Astrocyte (in vitro differentiated cells and primary cell): ENCODE data around the gene SLC17A1. TPM values are rescaled to one million over a fixed set of nuclear protein-coding genes. Genes with fewer than 3 reads are reported as not detected.

Experiments used
- DNase-seq: peaks from one replicate; pipeline ENCODE4 v3.0.0-alpha.2; 2010; ENCODE audit warnings: low read depth
- FAIRE-seq: peaks from 2 replicates; lab custom pipeline; 2011; peaks lifted over from hg19 to GRCh38; lab: Jason Lieb, UNC
- H2AFZ ChIP-seq: 2 replicates; pipeline ENCODE4 v1.6.0; 2012; ENCODE audit warnings: low read depth, low read length, inconsistent platforms
- H3K27ac ChIP-seq: 2 replicates; pipeline ENCODE4 v1.5.1; 2011; ENCODE audit warnings: low read depth, low read length, inconsistent platforms
- H3K27me3 ChIP-seq: 2 replicates; pipeline ENCODE4 v1.6.0; 2011; ENCODE audit warnings: low read length, inconsistent platforms; ENCODE audit not compliant: insufficient read depth
- H3K36me3 ChIP-seq: 2 replicates; pipeline ENCODE4 v1.5.1; 2011; ENCODE audit warnings: low read length, inconsistent platforms; ENCODE audit not compliant: insufficient read depth
- H3K4me1 ChIP-seq: 2 replicates; pipeline ENCODE4 v1.5.1; 2011; ENCODE audit warnings: low read length, inconsistent platforms; ENCODE audit not compliant: insufficient read depth
- H3K4me2 ChIP-seq: 2 replicates; pipeline ENCODE4 v1.6.0; 2012; ENCODE audit warnings: low read length, inconsistent platforms
- H3K4me3 ChIP-seq: 2 replicates; pipeline ENCODE4 v1.5.1; 2011; ENCODE audit warnings: low read depth, mild to moderate bottlenecking, low read length, inconsistent platforms; ENCODE audit not compliant: insufficient read depth
- H3K79me2 ChIP-seq: 2 replicates; pipeline ENCODE4 v1.6.0; 2012; ENCODE audit warnings: mild to moderate bottlenecking, low read length, inconsistent platforms; ENCODE audit not compliant: insufficient read depth
- H3K9ac ChIP-seq: 2 replicates; pipeline ENCODE4 v1.6.0; 2012; ENCODE audit warnings: mild to moderate bottlenecking, low read length, inconsistent platforms
- H3K9me3 ChIP-seq: 2 replicates; pipeline ENCODE4 v1.5.1; 2012; ENCODE audit warnings: low read depth, mild to moderate bottlenecking, low read length, inconsistent platforms; ENCODE audit not compliant: insufficient read depth
- H4K20me1 ChIP-seq: 2 replicates; pipeline ENCODE4 v1.6.0; 2012; ENCODE audit warnings: low read length, inconsistent platforms; ENCODE audit not compliant: insufficient read depth
- H3K27ac Mint-ChIP-seq: one replicate; pipeline ENCODE4 v1.8.0; 2021; ENCODE audit warnings: mild to moderate bottlenecking, mixed read lengths; ENCODE audit not compliant: unreplicated experiment
- H3K27me3 Mint-ChIP-seq: one replicate; pipeline ENCODE4 v1.8.0; 2021; ENCODE audit warnings: low read depth, mixed read lengths; ENCODE audit not compliant: unreplicated experiment
- H3K36me3 Mint-ChIP-seq: one replicate; pipeline ENCODE4 v1.8.0; 2021; ENCODE audit warnings: low read depth, mixed read lengths; ENCODE audit not compliant: unreplicated experiment
- H3K4me1 Mint-ChIP-seq: one replicate; pipeline ENCODE4 v1.8.0; 2021; ENCODE audit warnings: low read depth, mixed read lengths; ENCODE audit not compliant: unreplicated experiment
- H3K4me3 Mint-ChIP-seq: one replicate; pipeline ENCODE4 v1.8.0; 2021; ENCODE audit warnings: mild to moderate bottlenecking, moderate library complexity, mixed read lengths; ENCODE audit not compliant: unreplicated experiment
- H3K9me3 Mint-ChIP-seq: one replicate; pipeline ENCODE4 v1.8.0; 2021; ENCODE audit warnings: mild to moderate bottlenecking, mixed read lengths; ENCODE audit not compliant: unreplicated experiment
- EZH2 ChIP-seq: IDR thresholded peaks from 2 replicates; pipeline ENCODE4 v1.6.1; 2012; ENCODE audit warnings: mild to moderate bottlenecking, low read length, inconsistent platforms; ENCODE audit not compliant: insufficient read depth
- total RNA-seq: library from RNA; stranded (reverse); gene quantifications from 2 replicates; pipeline ENCODE4 v1.2.1, GENCODE V29; 2021
- TF ChIP-seq, protein P1 (sequence below): IDR thresholded peaks from 2 replicates; pipeline ENCODE4 v1.5.1; 2011; ENCODE audit warnings: low read depth, mild to moderate bottlenecking, inconsistent platforms, low read length, moderate library complexity; ENCODE audit not compliant: insufficient read depth

SLC17A1 gene
- total RNA-seq, 1 donor from 2014 or later, result not detected

- no peak overlapping the region for H3K4me3 Mint-ChIP-seq
- no peak for DNase-seq
- Histone ChIP-seq H3K4me2 (no peak overlapping the region), H3K27me3 (no peaks in the 10 kb centered on the region), H3K27ac (no peak overlapping the region), H3K4me1 (no peaks in the 10 kb centered on the region), H3K79me2 (no peaks in the 10 kb centered on the region), H3K4me3 (no peak overlapping the region), H3K36me3 (no peaks in the 10 kb centered on the region), H3K9me3 (no peaks in the 10 kb centered on the region), H2AFZ (no peak overlapping the region), H4K20me1 (no peaks in the 10 kb centered on the region), H3K9ac (no peak overlapping the region)
- no peaks in the 10 kb centered on the region for H3K36me3 Mint-ChIP-seq
- no peak overlapping the region for H3K27ac Mint-ChIP-seq
- no peaks in the 10 kb centered on the region for H3K4me1 Mint-ChIP-seq
- FAIRE-seq, result no peak
- no peak for TF ChIP-seq EZH2
- TF ChIP-seq, protein P1, sequence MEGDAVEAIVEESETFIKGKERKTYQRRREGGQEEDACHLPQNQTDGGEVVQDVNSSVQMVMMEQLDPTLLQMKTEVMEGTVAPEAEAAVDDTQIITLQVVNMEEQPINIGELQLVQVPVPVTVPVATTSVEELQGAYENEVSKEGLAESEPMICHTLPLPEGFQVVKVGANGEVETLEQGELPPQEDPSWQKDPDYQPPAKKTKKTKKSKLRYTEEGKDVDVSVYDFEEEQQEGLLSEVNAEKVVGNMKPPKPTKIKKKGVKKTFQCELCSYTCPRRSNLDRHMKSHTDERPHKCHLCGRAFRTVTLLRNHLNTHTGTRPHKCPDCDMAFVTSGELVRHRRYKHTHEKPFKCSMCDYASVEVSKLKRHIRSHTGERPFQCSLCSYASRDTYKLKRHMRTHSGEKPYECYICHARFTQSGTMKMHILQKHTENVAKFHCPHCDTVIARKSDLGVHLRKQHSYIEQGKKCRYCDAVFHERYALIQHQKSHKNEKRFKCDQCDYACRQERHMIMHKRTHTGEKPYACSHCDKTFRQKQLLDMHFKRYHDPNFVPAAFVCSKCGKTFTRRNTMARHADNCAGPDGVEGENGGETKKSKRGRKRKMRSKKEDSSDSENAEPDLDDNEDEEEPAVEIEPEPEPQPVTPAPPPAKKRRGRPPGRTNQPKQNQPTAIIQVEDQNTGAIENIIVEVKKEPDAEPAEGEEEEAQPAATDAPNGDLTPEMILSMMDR, result no peak
- peaks cover 2% of the 10 kb centered on the region for H3K27me3 Mint-ChIP-seq
- no peaks in the 10 kb centered on the region for H3K9me3 Mint-ChIP-seq
These were observed 818 bp upstream of the SLC17A1 start for GRCh38 chr6:25832670-25833069.

DNA sequence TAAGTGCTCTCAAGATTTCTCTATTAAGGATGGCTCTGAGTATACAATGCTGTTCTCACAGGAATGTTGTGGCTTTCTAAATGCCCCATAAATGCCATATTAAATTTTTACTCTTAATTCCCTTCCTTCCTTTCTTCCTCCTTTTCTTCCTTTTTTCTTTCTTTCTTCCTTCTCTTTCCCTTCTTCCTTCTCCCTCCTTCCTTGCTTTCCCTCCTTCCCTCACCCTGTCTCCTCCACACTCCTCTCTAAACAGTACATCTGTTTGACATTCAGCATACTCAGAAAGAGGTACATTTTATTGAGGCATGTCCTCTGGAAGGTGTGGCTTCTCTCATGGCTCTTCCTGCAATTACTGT lies 433 bp upstream of the SLC17A1 start:
- no peak overlapping the region for H3K27ac ChIP-seq
- Mint-ChIP-seq H3K27ac (no peak overlapping the region), H3K4me3 (no peak overlapping the region), H3K36me3 (no peaks in the 10 kb centered on the region), H3K4me1 (no peaks in the 10 kb centered on the region), H3K27me3 (peaks cover 2% of the 10 kb centered on the region), H3K9me3 (no peaks in the 10 kb centered on the region)
- no peak overlapping the region for H3K9ac ChIP-seq
- no peaks in the 10 kb centered on the region for H4K20me1 ChIP-seq
- no peaks in the 10 kb centered on the region for H3K36me3 ChIP-seq
- no peak overlapping the region for H3K4me2 ChIP-seq
- H3K4me3 ChIP-seq, result no peak overlapping the region
- no peak for FAIRE-seq
- H3K27me3 ChIP-seq, result no peaks in the 10 kb centered on the region
- H2AFZ ChIP-seq, result no peak overlapping the region
- DNase-seq, result no peak
- no peaks in the 10 kb centered on the region for H3K79me2 ChIP-seq
- H3K4me1 ChIP-seq, result no peaks in the 10 kb centered on the region
- H3K9me3 ChIP-seq, result no peaks in the 10 kb centered on the region
- TF ChIP-seq, protein P1, result no peak
- no peak for TF ChIP-seq EZH2

DNA sequence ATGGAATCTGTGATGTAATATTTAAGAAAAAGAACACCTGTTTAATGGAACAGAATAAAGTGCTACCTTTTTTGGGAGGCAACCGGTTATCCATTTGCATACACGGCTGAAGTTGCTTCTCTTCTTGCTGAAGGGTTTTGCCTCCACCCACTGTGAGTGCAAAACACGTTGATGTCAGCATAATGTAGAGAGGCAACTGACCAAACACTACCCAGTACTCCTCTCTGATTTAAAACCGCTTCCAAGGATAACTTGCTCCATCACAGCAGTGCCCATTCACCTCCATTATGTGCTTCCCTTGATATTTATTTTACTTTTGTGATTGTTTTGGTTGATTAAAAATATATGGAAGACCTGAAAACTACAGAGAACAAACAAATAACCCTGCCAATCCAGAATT lies 1.4 kb downstream of the SLC17A1 start:
- no peaks in the 10 kb centered on the region for H3K27me3 ChIP-seq
- no peak for TF ChIP-seq EZH2
- TF ChIP-seq, protein P1, result no peak

More for the DNA sequence above, 1.4 kb downstream of the SLC17A1 start:
- no peak overlapping the region for H3K9ac ChIP-seq
- H3K4me2 ChIP-seq, result no peak overlapping the region
- FAIRE-seq, result no peak
- no peak overlapping the region for H3K27ac ChIP-seq
- no peaks in the 10 kb centered on the region for H3K36me3 Mint-ChIP-seq
- H3K79me2 ChIP-seq, result no peaks in the 10 kb centered on the region
- H3K27me3 Mint-ChIP-seq, result peaks cover 2% of the 10 kb centered on the region
- DNase-seq, result no peak
- no peak overlapping the region for H2AFZ ChIP-seq
- no peak overlapping the region for H3K27ac Mint-ChIP-seq
- no peaks in the 10 kb centered on the region for H3K9me3 ChIP-seq
- no peaks in the 10 kb centered on the region for H3K36me3 ChIP-seq
- H3K4me3 Mint-ChIP-seq, result no peak overlapping the region
- no peaks in the 10 kb centered on the region for H3K4me1 Mint-ChIP-seq
- H3K4me1 ChIP-seq, result no peaks in the 10 kb centered on the region
- no peaks in the 10 kb centered on the region for H4K20me1 ChIP-seq
- H3K9me3 Mint-ChIP-seq, result no peaks in the 10 kb centered on the region
- no peak overlapping the region for H3K4me3 ChIP-seq
